Effector memory CD4-positive, alpha-beta T cell (primary cell): ENCODE measurements around the gene EGFR.

ENCODE experiments used
- DNase-seq, 3 donors: peaks; one replicate each; pipeline ENCODE4 v3.0.0-alpha.2; 2020
- H3K27ac ChIP-seq: 2 replicates; pipeline ENCODE4 v1.7.0; 2013; ENCODE audit warnings: mild to moderate bottlenecking, low read length, moderate library complexity; ENCODE audit not compliant: insufficient read depth, poor library complexity, severe bottlenecking
- H3K27me3 ChIP-seq: replicated peaks from 2 replicates; pipeline ENCODE4 v1.7.0; 2013; ENCODE audit warnings: mild to moderate bottlenecking, low read length; ENCODE audit not compliant: insufficient read depth, control insufficient read depth, poor library complexity, severe bottlenecking
- H3K36me3 ChIP-seq: 2 replicates; pipeline ENCODE4 v1.7.0; 2013; ENCODE audit warnings: mild to moderate bottlenecking, low read length, moderate library complexity; ENCODE audit not compliant: control insufficient read depth, insufficient read depth
- H3K4me1 ChIP-seq: 2 replicates; pipeline ENCODE4 v1.7.0; 2013; ENCODE audit warnings: low read length, mild to moderate bottlenecking; ENCODE audit not compliant: control insufficient read depth, insufficient read depth, poor library complexity, severe bottlenecking
- H3K4me3 ChIP-seq: 2 replicates; pipeline ENCODE4 v1.7.0; 2013; ENCODE audit warnings: low read length, low read depth, mild to moderate bottlenecking; ENCODE audit not compliant: insufficient read depth, poor library complexity, severe bottlenecking
- H3K9me3 ChIP-seq: 2 replicates; pipeline ENCODE4 v1.7.0; 2013; ENCODE audit warnings: mild to moderate bottlenecking, low read length, moderate library complexity; ENCODE audit not compliant: control insufficient read depth

EGFR gene

GRCh38 chr7:55205124-55205955, 186.5 kb downstream of the EGFR start:
- H3K4me1 ChIP-seq = no peaks in the 10 kb centered on the region
- H3K4me3 ChIP-seq = no peak overlapping the region
- DNase-seq = no peak
- H3K36me3 ChIP-seq = no peaks in the 10 kb centered on the region
- no peaks in the 10 kb centered on the region for H3K27me3 ChIP-seq
- H3K9me3 ChIP-seq = no peaks in the 10 kb centered on the region
- no peak overlapping the region for H3K27ac ChIP-seq

- Histone ChIP-seq H3K27ac (no peak overlapping the region), H3K4me3 (no peak overlapping the region), H3K36me3 (no peaks in the 10 kb centered on the region), H3K9me3 (no peaks in the 10 kb centered on the region), H3K27me3 (no peaks in the 10 kb centered on the region), H3K4me1 (no peaks in the 10 kb centered on the region)
- DNase-seq = no peak
Measured at GRCh38 chr7:55206235-55207029, 187.6 kb downstream of the EGFR start.

- no peaks in the 10 kb centered on the region for H3K27me3 ChIP-seq
- H3K9me3 ChIP-seq = no peaks in the 10 kb centered on the region
- no peak overlapping the region for H3K27ac ChIP-seq
- no peak for DNase-seq
- H3K36me3 ChIP-seq = no peaks in the 10 kb centered on the region
- H3K4me1 ChIP-seq = no peaks in the 10 kb centered on the region
- H3K4me3 ChIP-seq = no peak overlapping the region
Measured at GRCh38 chr7:55207436-55208125, 188.8 kb downstream of the EGFR start.

- Histone ChIP-seq H3K27ac (no peak overlapping the region), H3K4me1 (no peaks in the 10 kb centered on the region), H3K4me3 (no peak overlapping the region), H3K36me3 (no peaks in the 10 kb centered on the region), H3K27me3 (no peaks in the 10 kb centered on the region), H3K9me3 (no peaks in the 10 kb centered on the region)
- no peak for DNase-seq
Measured at GRCh38 chr7:55209366-55209765, 190.5 kb downstream of the EGFR start.

- Histone ChIP-seq H3K9me3 (no peaks in the 10 kb centered on the region), H3K4me1 (no peaks in the 10 kb centered on the region), H3K27ac (no peak overlapping the region), H3K36me3 (no peaks in the 10 kb centered on the region), H3K27me3 (no peaks in the 10 kb centered on the region), H3K4me3 (no peak overlapping the region)
- no peak for DNase-seq
Measured at GRCh38 chr7:55210176-55210575, 191.4 kb downstream of the EGFR start.

- Histone ChIP-seq H3K9me3 (no peaks in the 10 kb centered on the region), H3K27ac (no peak overlapping the region), H3K27me3 (no peaks in the 10 kb centered on the region), H3K4me3 (no peak overlapping the region), H3K4me1 (no peaks in the 10 kb centered on the region), H3K36me3 (no peaks in the 10 kb centered on the region)
- DNase-seq = no peak
Measured at GRCh38 chr7:55210716-55211115, 191.9 kb downstream of the EGFR start.

GRCh38 chr7:55211726-55212125, 192.9 kb downstream of the EGFR start:
- H3K27me3 ChIP-seq = no peaks in the 10 kb centered on the region

GRCh38 chr7:55212176-55212575, 193.4 kb downstream of the EGFR start:
- Histone ChIP-seq H3K27me3 (no peaks in the 10 kb centered on the region), H3K4me3 (no peak overlapping the region), H3K27ac (no peak overlapping the region), H3K9me3 (no peaks in the 10 kb centered on the region), H3K36me3 (no peaks in the 10 kb centered on the region), H3K4me1 (no peaks in the 10 kb centered on the region)
- DNase-seq = no peak

More at GRCh38 chr7:55211726-55212125, 192.9 kb downstream of the EGFR start:
- Histone ChIP-seq H3K4me1 (no peaks in the 10 kb centered on the region), H3K4me3 (no peak overlapping the region), H3K27ac (no peak overlapping the region), H3K9me3 (no peaks in the 10 kb centered on the region), H3K36me3 (no peaks in the 10 kb centered on the region)
- no peak for DNase-seq

- H3K9me3 ChIP-seq = no peaks in the 10 kb centered on the region
- H3K36me3 ChIP-seq = no peaks in the 10 kb centered on the region
- no peak overlapping the region for H3K27ac ChIP-seq
- DNase-seq = no peak
- H3K27me3 ChIP-seq = no peaks in the 10 kb centered on the region
- H3K4me1 ChIP-seq = no peaks in the 10 kb centered on the region
- no peak overlapping the region for H3K4me3 ChIP-seq
Measured at GRCh38 chr7:55212838-55213237, 194.0 kb downstream of the EGFR start.

- H3K4me1 ChIP-seq = no peaks in the 10 kb centered on the region
- no peak overlapping the region for H3K27ac ChIP-seq
- no peaks in the 10 kb centered on the region for H3K9me3 ChIP-seq
- DNase-seq = no peak
- no peak overlapping the region for H3K4me3 ChIP-seq
- H3K27me3 ChIP-seq = no peaks in the 10 kb centered on the region
- no peaks in the 10 kb centered on the region for H3K36me3 ChIP-seq
Measured at GRCh38 chr7:55214707-55215106, 195.9 kb downstream of the EGFR start.
